MM.1S (cell line): Measurements from ENCODE around the gene APBA1.

ENCODE experiments used
- DNase-seq: peaks from one replicate; pipeline ENCODE4 v3.0.0-alpha.2; 2015
- H2AFZ ChIP-seq: fragments of 300-600 bp; sonication (generic); 2 replicates; pipeline ENCODE4 v1.6.0; 2016; ENCODE audit warnings: antibody characterized with exemption, low read length
- H3F3A ChIP-seq: fragments of 300-600 bp; sonication (generic); 2 replicates; pipeline ENCODE4 v1.6.1; 2016; ENCODE audit warnings: mild to moderate bottlenecking, antibody characterized with exemption, low read length, moderate library complexity, mixed read lengths; ENCODE audit not compliant: insufficient read depth
- H3K27ac ChIP-seq: fragments of 300-600 bp; sonication (generic); 2 replicates; pipeline ENCODE4 v1.5.1; 2016; ENCODE audit warnings: mild to moderate bottlenecking, low read length
- H3K27me3 ChIP-seq: fragments of 300-600 bp; sonication (generic); replicated peaks from 2 replicates; pipeline ENCODE4 v1.6.0; 2016; ENCODE audit warnings: low read length; ENCODE audit not compliant: insufficient read depth
- H3K36me3 ChIP-seq: fragments of 300-600 bp; sonication (generic); replicated peaks from 2 replicates; pipeline ENCODE4 v1.6.1; 2016; ENCODE audit warnings: mild to moderate bottlenecking, low read length, mixed read lengths; ENCODE audit not compliant: insufficient read depth
- H3K4me1 ChIP-seq: fragments of 300-600 bp; sonication (generic); 2 replicates; pipeline ENCODE4 v1.6.1; 2016; ENCODE audit warnings: low read length, mixed read lengths
- H3K4me2 ChIP-seq: fragments of 300-600 bp; sonication (generic); 2 replicates; pipeline ENCODE4 v1.6.0; 2016; ENCODE audit warnings: low read depth, low read length
- H3K4me3 ChIP-seq: fragments of 300-600 bp; sonication (generic); 2 replicates; pipeline ENCODE4 v1.5.1; 2016; ENCODE audit warnings: low read length, mixed read lengths
- H3K79me2 ChIP-seq: fragments of 300-600 bp; sonication (generic); 2 replicates; pipeline ENCODE4 v1.6.1; 2016; ENCODE audit warnings: mixed run types, low read length, mixed read lengths
- H3K9ac ChIP-seq: fragments of 300-600 bp; sonication (generic); 2 replicates; pipeline ENCODE4 v1.6.1; 2016; ENCODE audit warnings: low read length, mixed read lengths
- H3K9me2 ChIP-seq: fragments of 300-600 bp; sonication (generic); replicated peaks from 2 replicates; pipeline ENCODE4 v1.6.1; 2016; ENCODE audit warnings: mild to moderate bottlenecking, low read length, mixed read lengths; ENCODE audit not compliant: insufficient read depth
- H3K9me3 ChIP-seq: fragments of 300-600 bp; sonication (generic); replicated peaks from 2 replicates; pipeline ENCODE4 v1.6.1; 2016; ENCODE audit warnings: mild to moderate bottlenecking, low read length, mixed read lengths; ENCODE audit not compliant: insufficient read depth
- H4K20me1 ChIP-seq: fragments of 300-600 bp; sonication (generic); 2 replicates; pipeline ENCODE4 v1.6.1; 2016; ENCODE audit warnings: mild to moderate bottlenecking, low read length, moderate library complexity, mixed read lengths; ENCODE audit not compliant: insufficient read depth
- EZH2 ChIP-seq: fragments of 300-600 bp; sonication (generic); optimal IDR thresholded peaks from 2 replicates; pipeline ENCODE3; 2017; ENCODE audit warnings: low read depth, mild to moderate bottlenecking, antibody characterized with exemption, low read length, mixed read lengths
- EZH2phosphoT487 ChIP-seq: fragments of 300-600 bp; sonication (generic); IDR thresholded peaks from 2 replicates; pipeline ENCODE4 v1.6.1; 2018; ENCODE audit warnings: antibody characterized with exemption, low read length
- TF ChIP-seq, protein P1 (sequence below): fragments of 300-600 bp; sonication (generic); IDR thresholded peaks from 2 replicates; pipeline ENCODE4 v1.5.1; 2016; ENCODE audit warnings: antibody characterized with exemption, low read length, mixed read lengths

Gene APBA1

GRCh38 chr9:69391946-69392345 lies 280.2 kb downstream of the APBA1 start:
- Histone ChIP-seq H3K27me3 (no peaks in the 10 kb centered on the region), H3K36me3 (no peaks in the 10 kb centered on the region), H2AFZ (no peak overlapping the region), H3K79me2 (no peaks in the 10 kb centered on the region), H3K9me3 (no peaks in the 10 kb centered on the region), H4K20me1 (no peaks in the 10 kb centered on the region), H3K4me2 (no peak overlapping the region), H3K9me2 (no peaks in the 10 kb centered on the region), H3K9ac (no peak overlapping the region), H3K4me1 (no peaks in the 10 kb centered on the region), H3K4me3 (no peak overlapping the region), H3K27ac (no peak overlapping the region), H3F3A (no peaks in the 10 kb centered on the region)
- TF ChIP-seq EZH2 (no peak), EZH2phosphoT487 (no peak)
- TF ChIP-seq, protein P1, sequence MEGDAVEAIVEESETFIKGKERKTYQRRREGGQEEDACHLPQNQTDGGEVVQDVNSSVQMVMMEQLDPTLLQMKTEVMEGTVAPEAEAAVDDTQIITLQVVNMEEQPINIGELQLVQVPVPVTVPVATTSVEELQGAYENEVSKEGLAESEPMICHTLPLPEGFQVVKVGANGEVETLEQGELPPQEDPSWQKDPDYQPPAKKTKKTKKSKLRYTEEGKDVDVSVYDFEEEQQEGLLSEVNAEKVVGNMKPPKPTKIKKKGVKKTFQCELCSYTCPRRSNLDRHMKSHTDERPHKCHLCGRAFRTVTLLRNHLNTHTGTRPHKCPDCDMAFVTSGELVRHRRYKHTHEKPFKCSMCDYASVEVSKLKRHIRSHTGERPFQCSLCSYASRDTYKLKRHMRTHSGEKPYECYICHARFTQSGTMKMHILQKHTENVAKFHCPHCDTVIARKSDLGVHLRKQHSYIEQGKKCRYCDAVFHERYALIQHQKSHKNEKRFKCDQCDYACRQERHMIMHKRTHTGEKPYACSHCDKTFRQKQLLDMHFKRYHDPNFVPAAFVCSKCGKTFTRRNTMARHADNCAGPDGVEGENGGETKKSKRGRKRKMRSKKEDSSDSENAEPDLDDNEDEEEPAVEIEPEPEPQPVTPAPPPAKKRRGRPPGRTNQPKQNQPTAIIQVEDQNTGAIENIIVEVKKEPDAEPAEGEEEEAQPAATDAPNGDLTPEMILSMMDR: no peak
- no peak for DNase-seq

- no peaks in the 10 kb centered on the region for H3K9me3 ChIP-seq
- H3K4me1 ChIP-seq: peaks cover 4% of the 10 kb centered on the region; the same call in 1 of the 2 replicates
- no peaks in the 10 kb centered on the region for H3K27me3 ChIP-seq
- TF ChIP-seq EZH2 (no peak), EZH2phosphoT487 (no peak)
- TF ChIP-seq, protein P1: no peak
- H3K9ac ChIP-seq: no peak overlapping the region
- no peak overlapping the region for H3K4me3 ChIP-seq
- DNase-seq: no peak
- H3K36me3 ChIP-seq: no peaks in the 10 kb centered on the region
- H4K20me1 ChIP-seq: no peaks in the 10 kb centered on the region
- no peaks in the 10 kb centered on the region for H3K79me2 ChIP-seq
- H3K27ac ChIP-seq: no peak overlapping the region
- H3K4me2 ChIP-seq: no peak overlapping the region
- H3F3A ChIP-seq: no peaks in the 10 kb centered on the region
- H3K9me2 ChIP-seq: no peaks in the 10 kb centered on the region
- no peak overlapping the region for H2AFZ ChIP-seq
Measured at GRCh38 chr9:69391487-69391886, 280.7 kb downstream of the APBA1 start.

GRCh38 chr9:69389437-69389995 lies 282.7 kb downstream of the APBA1 start:
- Histone ChIP-seq H3K9me3 (no peaks in the 10 kb centered on the region), H3K9me2 (no peaks in the 10 kb centered on the region), H3K27me3 (no peaks in the 10 kb centered on the region), H3K4me3 (no peak overlapping the region), H3K27ac (no peak overlapping the region), H2AFZ (no peak overlapping the region), H4K20me1 (no peaks in the 10 kb centered on the region), H3K4me2 (no peak overlapping the region), H3K9ac (no peak overlapping the region), H3K4me1 (peaks cover 21% of the 10 kb centered on the region), H3F3A (peaks cover 11% of the 10 kb centered on the region; the same call in 1 of the 2 replicates), H3K79me2 (no peaks in the 10 kb centered on the region), H3K36me3 (no peaks in the 10 kb centered on the region)
- no peak for DNase-seq
- TF ChIP-seq EZH2: no peak
- no peak for TF ChIP-seq EZH2phosphoT487
- TF ChIP-seq, protein P1: no peak
